Upper lobe of left lung (tissue), 4 donors: ENCODE results near the gene ZCCHC24.

ENCODE experiments used
- CTCF ChIP-seq, 6 experiments: fragments of 450-650 bp in 4 of 6; fragments of 200-600 bp in 2 of 6; sonication (generic) in 2 of 6; IDR thresholded peaks; one replicate each; pipeline ENCODE4 v1.5.1; 2016 to 2019; ENCODE audit warnings: antibody characterized with exemption in 6 of 6
- EP300 ChIP-seq, 4 donors: sonication (generic); formaldehyde crosslinking; IDR thresholded peaks; one replicate each; pipeline ENCODE4 v1.5.1; 2017; ENCODE audit warnings: antibody characterized with exemption in 4 of 4, control low read depth in 2 of 4

- TF ChIP-seq EP300 (IDR thresholded peaks at IDR 0.05) (no peak), CTCF (IDR thresholded peaks at IDR 0.05) (no peak)
These were observed 51.4 kb downstream of the ZCCHC24 start for GRCh38 chr10:79393924-79394610.
